ENCODE results near the gene COL9A1.

The COL9A1 gene

DNA sequence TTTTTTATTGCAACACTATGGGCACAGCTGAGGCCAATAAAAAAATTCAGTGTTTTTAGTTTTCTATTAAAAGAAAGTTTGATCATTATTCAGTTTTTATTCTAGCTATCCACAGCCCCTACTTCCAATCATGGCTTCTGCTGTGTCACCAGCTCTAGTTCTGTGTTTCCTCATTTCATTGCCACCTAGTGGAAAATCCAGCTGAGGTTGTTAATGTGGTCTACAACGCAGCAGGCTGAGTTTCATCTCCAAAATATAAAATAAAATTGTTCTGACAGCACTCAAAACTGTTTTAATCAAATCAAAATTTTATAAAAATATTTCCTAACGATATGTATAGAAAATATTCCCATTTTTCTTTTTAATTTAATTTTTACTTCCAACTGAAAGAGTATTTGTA, 13.6 kb downstream of the COL9A1 start:
- no peak for DNase-seq (ENCODE audit: low read depth in 2 of 2, low spot score in 1 of 2)

GRCh38 chr6:70286905-70287304, 16.0 kb downstream of the COL9A1 start:
- DNase-seq (ENCODE audit: low read depth in 2 of 2, low spot score in 1 of 2), result no peak

DNA sequence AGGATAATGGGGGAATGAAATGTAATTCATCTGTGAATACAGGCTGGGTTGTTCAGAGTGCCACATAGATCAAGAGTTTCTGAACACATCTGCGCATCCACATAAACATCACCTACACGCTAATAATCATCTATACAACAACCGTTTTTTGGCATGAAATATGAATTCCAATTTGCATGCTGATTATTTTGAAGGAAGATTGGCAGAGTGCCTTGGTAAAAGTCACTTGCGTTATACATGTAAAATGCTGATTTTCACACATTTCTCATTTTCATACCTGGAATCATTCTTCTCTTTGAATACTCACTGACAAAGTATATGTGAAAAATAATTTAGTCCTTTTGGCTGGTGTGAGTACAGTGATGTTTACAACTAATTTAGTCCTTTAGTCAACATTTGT, 17.7 kb downstream of the COL9A1 start:
- DNase-seq (ENCODE audit: low read depth in 2 of 2, low spot score in 1 of 2), result no peak

- no peak for DNase-seq (ENCODE audit: low read depth in 2 of 2, low spot score in 1 of 2)
These were observed 19.9 kb downstream of the COL9A1 start for GRCh38 chr6:70282919-70283461.

DNA sequence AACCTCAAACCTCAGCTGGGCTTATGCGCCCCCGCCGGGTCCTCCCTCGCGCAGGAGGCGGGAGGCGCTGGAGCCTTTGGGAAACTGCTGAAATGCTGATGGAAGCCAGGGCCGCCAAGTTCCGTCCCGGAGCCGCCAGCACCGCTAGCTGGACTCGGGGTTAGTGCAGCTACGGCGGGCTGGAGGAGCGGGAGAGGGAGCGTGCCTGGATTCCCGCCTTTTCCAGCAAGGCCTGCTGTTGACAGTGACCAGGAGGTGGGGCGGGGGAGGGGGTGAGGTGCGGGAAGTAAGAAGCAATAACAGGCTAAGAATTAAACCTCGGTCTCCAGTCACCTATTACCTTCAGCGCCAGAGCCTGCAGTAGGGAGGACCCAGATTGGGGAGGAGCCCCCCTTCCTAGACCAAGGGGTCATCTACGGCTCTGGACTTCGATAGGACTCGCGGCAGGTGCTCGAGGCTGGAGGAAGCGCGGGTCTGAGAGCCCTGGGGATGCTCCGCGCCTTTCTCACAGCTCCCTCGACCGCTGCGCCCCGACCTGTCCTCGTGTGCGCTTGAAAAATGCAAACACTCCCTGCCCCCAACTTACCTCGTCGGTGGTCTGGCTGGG, 20.5 kb downstream of the COL9A1 start:
- DNase-seq (ENCODE audit: low read depth in 2 of 2, low spot score in 1 of 2), result no peak

DNA sequence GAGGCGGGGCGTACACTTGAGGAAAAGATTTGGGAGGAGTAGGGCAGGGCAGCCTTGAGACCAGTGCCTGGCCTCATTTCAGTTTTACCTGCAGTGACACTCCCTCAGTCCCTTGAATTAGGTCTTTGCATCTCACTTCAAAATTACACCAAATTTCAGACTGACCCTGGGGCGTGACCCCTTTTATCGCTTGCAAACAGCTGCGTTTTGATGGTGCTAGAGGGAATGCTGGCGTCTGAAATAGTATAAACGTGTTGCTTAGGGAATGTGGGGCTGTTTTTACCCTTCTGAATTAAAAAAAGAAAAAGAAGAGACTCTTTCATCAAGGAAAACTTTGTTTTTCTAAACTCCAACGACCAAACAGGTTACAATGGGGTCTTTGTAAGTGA, 21.0 kb downstream of the COL9A1 start:
- DNase-seq (ENCODE audit: low read depth in 2 of 2, low spot score in 1 of 2), result no peak

DNA sequence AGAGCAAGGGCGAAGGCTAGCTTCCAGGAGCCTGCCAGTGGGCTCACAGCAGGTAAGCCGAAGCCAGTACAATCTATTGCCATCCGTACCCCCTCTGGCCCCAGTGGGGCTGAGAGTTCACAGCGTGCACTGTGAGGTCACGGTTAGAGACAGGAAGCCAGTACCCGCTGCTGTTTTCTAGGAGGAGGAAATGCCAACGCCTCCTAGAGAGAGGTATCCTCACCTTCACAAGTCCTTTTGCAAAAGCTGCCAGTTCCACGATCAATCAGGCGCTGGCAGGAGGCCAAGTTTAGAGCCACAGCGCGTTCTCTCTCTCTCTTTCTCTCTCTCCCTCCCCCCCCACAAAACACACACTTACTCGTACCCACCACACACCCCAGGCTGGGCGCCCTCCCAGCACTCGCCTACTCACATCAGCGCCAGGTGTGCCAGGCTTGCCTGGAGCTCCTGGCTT, 22.5 kb downstream of the COL9A1 start:
- no peak for DNase-seq (ENCODE audit: low read depth in 2 of 2, low spot score in 1 of 2)

- no peak for DNase-seq (ENCODE audit: low read depth in 2 of 2, low spot score in 1 of 2)
These were observed 25.4 kb downstream of the COL9A1 start for GRCh38 chr6:70277470-70277869.

- no peak for DNase-seq (ENCODE audit: low read depth in 2 of 2, low spot score in 1 of 2)
These were observed 28.5 kb downstream of the COL9A1 start for GRCh38 chr6:70274338-70274737.

DNA sequence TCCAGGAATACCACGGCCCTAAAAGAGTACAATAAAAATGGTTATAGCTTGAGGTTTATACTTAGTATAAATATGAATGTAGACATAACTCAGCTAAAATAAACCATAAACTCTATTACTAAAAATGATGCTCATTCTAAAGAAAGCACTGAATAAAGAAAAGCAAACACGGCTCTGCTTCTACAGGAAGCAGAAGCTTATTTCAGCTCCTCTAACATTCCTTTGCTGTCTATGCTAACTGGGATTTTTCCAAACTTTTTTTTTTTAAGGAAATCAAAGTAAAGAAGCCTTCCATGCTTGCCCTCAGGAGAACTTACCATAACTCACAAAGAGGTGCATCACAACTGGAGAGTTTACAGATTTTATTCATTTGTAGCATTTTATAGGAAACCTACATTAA, 30.8 kb downstream of the COL9A1 start:
- no peak for DNase-seq (ENCODE audit: low read depth in 2 of 2, low spot score in 1 of 2)

DNA sequence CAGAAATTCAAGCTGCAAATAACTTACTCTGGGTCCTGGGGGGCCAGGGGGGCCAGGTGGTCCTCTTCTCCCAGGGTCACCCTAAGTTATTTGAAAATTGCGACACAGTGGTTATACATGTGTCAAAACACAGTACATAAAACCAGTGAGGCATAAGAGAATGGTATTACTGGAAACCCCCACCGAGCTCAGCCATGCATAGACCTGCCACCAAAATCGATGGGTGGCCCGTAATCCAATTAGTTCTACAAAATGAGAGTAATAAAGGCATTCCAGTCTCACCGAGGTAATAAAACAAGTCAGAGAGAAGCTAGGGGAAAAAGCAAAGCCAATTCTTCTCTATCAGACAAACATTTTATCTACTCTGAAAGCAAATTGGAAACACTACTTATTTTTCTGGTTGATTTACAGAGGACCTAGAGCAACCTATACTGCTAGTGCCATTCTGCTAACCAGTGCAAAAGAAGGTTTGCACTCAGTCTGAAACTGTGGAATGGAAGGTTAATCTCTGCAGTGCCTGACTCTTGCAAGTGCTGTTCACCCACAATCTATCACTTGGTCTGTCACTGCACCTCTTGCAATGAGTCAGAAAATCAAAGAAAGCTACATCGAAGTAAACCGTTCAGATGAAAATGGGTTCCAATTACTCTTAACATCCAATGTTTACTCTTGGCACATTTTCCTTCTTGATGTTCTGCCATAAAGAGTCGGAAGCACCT, 32.4 kb downstream of the COL9A1 start:
- no peak for DNase-seq (ENCODE audit: low read depth in 2 of 2, low spot score in 1 of 2)

GRCh38 chr6:70266142-70266541, 36.7 kb downstream of the COL9A1 start:
- no peak for DNase-seq (ENCODE audit: low read depth in 2 of 2, low spot score in 1 of 2)

GRCh38 chr6:70264306-70264705, 38.6 kb downstream of the COL9A1 start:
- no peak for DNase-seq (ENCODE audit: low read depth in 2 of 2, low spot score in 1 of 2)

DNA sequence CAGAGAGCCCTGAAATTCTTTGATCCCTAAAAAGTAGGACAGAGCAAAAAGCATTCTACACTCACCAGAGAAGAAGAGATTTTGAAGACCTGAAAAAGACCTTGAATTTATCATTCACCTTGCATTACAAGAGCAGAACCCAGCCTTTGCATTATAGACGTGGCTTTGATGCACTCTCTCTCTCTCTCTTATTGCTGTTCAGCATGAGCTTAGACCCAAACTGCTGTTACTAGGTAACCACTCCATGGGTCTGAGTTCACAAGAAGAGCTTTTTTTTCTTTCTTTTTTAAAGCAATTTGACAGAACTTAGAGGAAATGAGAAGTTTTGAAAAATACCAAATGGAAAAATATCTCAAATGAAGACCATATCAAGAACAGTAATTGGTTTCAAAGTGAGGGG, 44.4 kb downstream of the COL9A1 start:
- no peak for DNase-seq (ENCODE audit: low read depth in 2 of 2, low spot score in 1 of 2)

DNA sequence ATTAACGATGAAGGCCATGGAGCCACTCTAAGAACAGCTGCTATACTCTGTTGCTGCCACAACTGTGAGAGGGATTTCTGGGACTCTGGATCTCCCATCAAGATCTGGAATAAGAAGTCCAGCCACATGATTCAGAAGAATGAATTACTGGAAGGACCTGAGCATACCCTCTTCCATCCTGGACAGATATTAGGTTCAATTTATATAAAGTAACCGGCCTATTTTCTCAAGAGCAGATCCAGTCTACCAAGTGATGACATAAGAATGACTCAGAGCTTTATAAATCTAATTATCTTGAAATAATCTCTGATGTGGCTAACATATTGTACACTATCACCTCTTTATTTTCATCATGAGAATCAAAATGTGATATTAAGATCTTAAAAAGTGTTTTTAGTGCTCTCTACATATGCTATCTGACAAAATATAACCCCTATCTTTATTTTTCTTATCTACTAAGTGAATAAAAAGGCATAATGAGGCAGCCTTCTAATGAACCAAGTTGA, 45.1 kb downstream of the COL9A1 start:
- DNase-seq (ENCODE audit: low read depth in 2 of 2, low spot score in 1 of 2), result no peak

- DNase-seq (ENCODE audit: low read depth in 2 of 2, low spot score in 1 of 2), result no peak
These were observed 48.1 kb downstream of the COL9A1 start for GRCh38 chr6:70254784-70255183.

DNA sequence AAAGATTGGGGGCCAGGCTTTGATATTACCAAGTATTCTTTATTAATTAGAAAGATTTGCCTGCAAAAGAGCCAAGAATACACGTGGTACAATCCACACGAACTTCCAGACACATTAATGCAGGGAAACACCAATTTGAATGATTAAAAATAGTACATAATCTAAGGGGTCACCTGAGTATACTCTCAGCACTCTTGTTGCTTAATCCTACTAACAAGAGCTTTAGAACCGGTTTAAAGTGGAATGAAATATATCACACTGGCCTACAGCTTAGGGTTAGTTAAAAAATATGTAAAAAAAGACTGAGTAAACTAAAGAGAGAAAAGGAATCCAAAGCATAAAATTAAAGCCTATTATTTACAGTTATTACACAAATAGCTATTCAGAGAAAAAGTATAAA, 49.0 kb downstream of the COL9A1 start:
- no peak for DNase-seq (ENCODE audit: low read depth in 2 of 2, low spot score in 1 of 2)

DNA sequence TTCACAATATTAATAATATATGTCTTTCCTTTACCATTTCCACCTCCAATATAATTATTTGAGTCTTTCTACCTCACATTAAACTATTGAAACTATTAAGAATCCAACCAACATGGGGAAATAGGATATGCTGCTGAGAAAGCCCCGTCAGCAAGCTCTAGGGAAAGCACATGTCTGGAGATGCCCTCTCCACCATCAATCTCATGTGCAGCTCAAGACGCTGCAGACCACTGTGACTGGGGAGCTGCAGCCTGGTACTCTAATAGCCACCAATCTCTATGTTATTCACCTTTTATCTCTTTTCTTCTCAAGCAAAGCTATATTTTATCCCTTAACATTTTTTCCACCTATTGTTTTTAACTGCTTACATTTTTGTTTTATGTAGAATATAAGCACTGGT, 50.3 kb downstream of the COL9A1 start:
- no peak for DNase-seq (ENCODE audit: low read depth in 2 of 2, low spot score in 1 of 2)

- DNase-seq (ENCODE audit: low read depth in 2 of 2, low spot score in 1 of 2), result no peak
These were observed 56.8 kb downstream of the COL9A1 start for GRCh38 chr6:70246118-70246517.

DNA sequence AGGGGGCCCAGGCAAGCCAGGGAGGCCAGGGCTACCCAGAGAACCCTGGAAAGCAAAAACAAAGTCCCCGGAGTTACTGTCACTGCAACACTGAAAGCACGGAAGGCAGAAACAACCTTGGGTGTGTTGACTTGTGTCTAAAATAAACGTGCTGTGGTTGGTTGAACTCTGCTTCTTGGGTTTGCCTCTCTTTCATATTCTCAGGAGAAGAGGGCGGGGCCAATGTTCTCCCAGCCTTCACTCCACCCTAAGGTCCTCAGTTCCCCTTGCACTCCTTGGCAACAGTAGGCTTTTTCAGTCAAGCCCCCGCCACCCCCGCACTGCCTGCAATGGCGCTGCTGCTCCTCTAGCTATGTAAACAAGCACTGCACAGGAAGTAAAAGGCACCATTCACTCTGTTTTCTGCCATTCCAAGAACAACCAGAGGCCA, 60.9 kb downstream of the COL9A1 start:
- no peak for DNase-seq (ENCODE audit: low read depth in 2 of 2, low spot score in 1 of 2)

DNA sequence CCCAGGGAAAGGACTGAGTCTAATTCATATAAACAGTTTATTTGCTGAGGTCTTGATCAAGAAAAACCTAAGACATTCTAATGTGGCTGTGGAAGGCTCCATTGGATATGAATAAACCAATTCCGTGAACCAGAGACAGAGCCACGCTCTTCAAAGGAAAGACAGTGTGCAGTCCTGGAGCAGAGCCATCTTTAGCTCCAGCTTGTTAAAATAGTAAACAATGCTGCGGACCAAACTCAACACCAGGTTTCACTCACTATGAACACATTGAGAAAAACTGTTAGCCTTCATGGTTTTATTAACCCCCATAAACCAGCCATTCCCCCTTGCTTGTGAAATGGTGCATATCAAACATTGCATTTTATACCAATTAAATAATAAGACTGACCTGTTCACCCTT, 61.9 kb downstream of the COL9A1 start:
- DNase-seq (ENCODE audit: low read depth in 2 of 2, low spot score in 1 of 2), result no peak

DNA sequence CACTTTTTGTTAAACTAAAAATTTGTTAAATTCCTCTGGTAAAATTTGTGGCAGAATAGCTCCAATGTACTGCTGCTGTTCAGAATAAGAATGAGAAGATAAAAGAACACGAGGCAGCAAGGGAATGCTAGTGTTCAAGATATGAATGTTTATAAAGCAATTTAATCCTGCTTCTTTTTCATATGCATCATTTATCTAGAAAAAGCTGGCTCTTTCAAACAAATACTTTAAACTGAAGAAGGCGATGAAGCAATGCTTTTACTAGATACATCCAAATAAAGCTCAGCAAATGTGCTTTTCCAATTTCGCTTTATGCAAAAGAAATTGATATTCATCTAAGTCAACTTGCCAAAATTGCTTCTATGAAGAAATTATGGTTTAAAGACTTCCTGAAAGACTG, 66.5 kb downstream of the COL9A1 start:
- no peak for DNase-seq (ENCODE audit: low read depth in 2 of 2, low spot score in 1 of 2)
